Spinal cord (tissue), 10 donors: ENCODE data around the gene KIAA0319L. TPM values are rescaled to one million over a fixed set of nuclear protein-coding genes. Genes with fewer than 3 reads are reported as not detected.
A peak's percentile ranks its signal among the peaks of the same experiment; 100 is the strongest.

Source experiments
- DNase-seq, 6 donors: peaks; one replicate each; pipeline versions ENCODE4 v3.0.0 to v3.0.0-alpha.2; 2013 to 2015; ENCODE audit warnings: low spot score in 6 of 6, low read depth in 4 of 6
- H3K27ac ChIP-seq: one replicate; pipeline ENCODE4 v1.5.1; 2013; ENCODE audit warnings: low read depth, low read length, control low read depth
- H3K27me3 ChIP-seq: one replicate; pipeline ENCODE4 v1.6.1; 2013; ENCODE audit warnings: low read length; ENCODE audit not compliant: control insufficient read depth, insufficient read depth
- H3K36me3 ChIP-seq: one replicate; pipeline ENCODE4 v1.6.1; 2013; ENCODE audit warnings: low read length; ENCODE audit not compliant: control insufficient read depth, insufficient read depth
- H3K4me1 ChIP-seq: one replicate; pipeline ENCODE4 v1.6.1; 2013; ENCODE audit warnings: low read length; ENCODE audit not compliant: control insufficient read depth, insufficient read depth
- H3K4me3 ChIP-seq: one replicate; pipeline ENCODE4 v1.5.1; 2013; ENCODE audit warnings: low read depth, low read length, control low read depth
- H3K9me3 ChIP-seq: one replicate; pipeline ENCODE4 v1.6.1; 2013; ENCODE audit warnings: low read length; ENCODE audit not compliant: control insufficient read depth, insufficient read depth
- WGBS: methylation state at CpG from one replicate; pipeline ENCODE4 v1.1.5; 2013; ENCODE audit warnings: missing lambda C conversion rate; ENCODE audit not compliant: insufficient coverage; 5-methylcytosine and 5-hydroxymethylcytosine counted together
- polyA plus RNA-seq, 2 donors: library from polyadenylated mRNA; unstranded; fragments of 120-200 nt; gene quantifications; one replicate each; pipeline ENCODE4 v1.2.1, GENCODE V29; 2013; ENCODE audit not compliant: insufficient read length in 2 of 2
- total RNA-seq, 2 donors: library from RNA; depleted of rRNA in 1 of 2; stranded (reverse); fragments of 120-200 nt in 1 of 2; fragments of >200 nt in 1 of 2; gene quantifications; one replicate each; pipeline versions ENCODE4 v1.2.3 to v1.2.4, GENCODE V29; 2013 to 2014
- donor health status: healthy.

Gene KIAA0319L
- total and polyA plus RNA-seq, 4 donors: 57.0 to 95.1 (median 64.7) TPM

DNA sequence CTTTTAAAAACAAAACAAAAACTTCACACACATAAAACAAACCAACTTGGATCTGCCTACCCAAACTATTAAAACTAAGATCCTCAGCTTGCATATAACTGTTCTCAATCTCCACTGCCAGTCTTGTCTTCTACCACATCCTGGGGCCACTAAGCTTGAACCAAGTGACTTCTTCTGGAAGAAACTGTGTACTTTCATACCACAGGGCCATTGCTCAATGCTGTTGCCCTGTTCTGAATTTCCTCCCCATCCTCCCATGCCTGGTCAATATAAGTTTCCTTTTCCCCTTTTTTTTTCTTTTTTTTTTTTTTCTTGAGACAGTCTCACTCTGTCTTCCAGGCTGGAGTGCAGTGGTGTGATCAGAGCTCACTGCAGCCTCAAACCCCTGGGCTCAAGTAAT, 109.9 kb downstream of the KIAA0319L start:
- no peak for DNase-seq
- H3K4me1 ChIP-seq: peaks cover 10% of the 10 kb centered on the region
- H3K27me3 ChIP-seq: no peaks in the 10 kb centered on the region
- H3K9me3 ChIP-seq: no peaks in the 10 kb centered on the region
- H3K4me3 ChIP-seq: no peak overlapping the region
- no peak overlapping the region for H3K27ac ChIP-seq
- H3K36me3 ChIP-seq: peaks cover 36% of the 10 kb centered on the region

DNA sequence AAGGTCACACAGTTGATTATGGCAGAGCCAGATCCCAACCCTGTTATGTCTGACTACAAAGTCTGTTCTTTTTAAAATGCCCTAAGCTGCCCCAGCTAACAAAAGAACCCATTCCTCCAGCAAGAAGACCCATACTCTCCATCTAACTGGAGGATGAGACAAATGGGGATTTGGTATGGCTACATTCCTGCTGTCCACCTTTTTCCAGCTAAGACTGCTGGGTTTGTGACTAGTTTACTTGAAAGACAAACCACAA, 112.8 kb downstream of the KIAA0319L start:
- DNase-seq: no peak
- Histone ChIP-seq H3K4me3 (no peak overlapping the region), H3K4me1 (no peaks in the 10 kb centered on the region), H3K27ac (no peak overlapping the region), H3K27me3 (no peaks in the 10 kb centered on the region), H3K36me3 (peaks cover 49% of the 10 kb centered on the region), H3K9me3 (no peaks in the 10 kb centered on the region)

DNA sequence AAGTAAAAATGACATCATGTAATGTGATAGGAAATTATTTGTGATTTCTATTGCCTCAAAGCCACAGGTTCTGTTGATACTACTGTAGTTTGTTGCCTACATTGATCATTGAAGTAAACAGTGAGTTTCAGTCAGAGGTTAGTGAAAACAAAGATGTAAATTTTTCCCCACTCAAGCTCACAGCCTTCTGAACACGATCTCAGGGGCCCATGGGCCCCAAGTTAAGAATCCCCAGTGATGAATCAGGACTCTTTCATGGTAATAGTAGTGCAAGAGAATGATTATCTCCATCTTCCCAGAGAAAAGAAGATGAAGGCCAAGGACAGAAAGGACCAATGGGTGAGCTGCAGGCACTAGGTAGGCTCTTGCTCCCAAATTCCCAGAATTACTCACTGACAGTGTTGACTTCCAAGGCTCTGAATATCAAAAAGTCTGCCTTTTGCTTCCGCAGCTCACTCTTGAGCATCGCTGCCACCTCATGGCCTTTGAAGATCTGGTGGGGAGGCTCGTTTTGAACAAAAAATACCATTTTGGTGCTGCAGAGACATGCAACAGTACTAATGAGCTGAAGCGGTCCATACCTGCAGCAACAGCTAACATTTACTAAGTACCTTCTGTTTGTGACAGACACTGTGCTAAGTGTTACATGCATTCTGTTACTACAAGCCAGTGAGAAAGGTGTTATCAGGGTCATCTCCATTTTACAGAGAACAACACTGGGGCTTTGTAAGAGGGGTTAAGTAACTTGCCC, 113.3 kb downstream of the KIAA0319L start:
- H3K27ac ChIP-seq: no peak overlapping the region
- H3K4me1 ChIP-seq: no peaks in the 10 kb centered on the region
- H3K9me3 ChIP-seq: no peaks in the 10 kb centered on the region
- DNase-seq: peak in 2 of 6 donors; percentile 35 to 60
- WGBS: no CpG with 5 or more reads among the region's 5 CpGs
- H3K27me3 ChIP-seq: no peaks in the 10 kb centered on the region
- peaks cover 51% of the 10 kb centered on the region for H3K36me3 ChIP-seq
- no peak overlapping the region for H3K4me3 ChIP-seq

DNA sequence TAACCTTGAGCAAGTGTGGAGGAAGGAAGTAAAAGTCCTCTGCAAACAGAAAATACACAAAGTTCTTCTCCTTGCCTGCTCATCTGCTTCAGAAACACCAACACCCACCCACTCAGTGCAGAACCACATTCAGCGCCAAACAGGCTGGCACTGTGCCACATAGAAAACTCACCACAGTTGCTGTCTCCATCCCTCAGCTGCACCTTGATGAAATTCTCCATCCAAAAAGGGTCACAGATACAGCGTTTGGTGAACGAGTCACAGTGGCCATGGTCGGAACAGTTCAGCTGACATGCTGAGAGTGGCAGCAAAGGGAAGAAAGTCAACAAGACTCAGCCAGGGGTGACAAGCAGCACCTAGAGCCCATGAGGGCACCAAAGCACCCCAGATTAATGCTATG, 114.5 kb downstream of the KIAA0319L start:
- Histone ChIP-seq H3K4me3 (no peak overlapping the region), H3K36me3 (peaks cover 50% of the 10 kb centered on the region), H3K27ac (no peak overlapping the region)

GRCh38 chr1:35441926-35442579, 115.2 kb downstream of the KIAA0319L start:
- H3K27ac ChIP-seq: no peak overlapping the region
- 89% methylated on average over 7 of the region's 8 CpGs for WGBS

More for the DNA sequence above, 114.5 kb downstream of the KIAA0319L start:
- H3K4me1 ChIP-seq: no peaks in the 10 kb centered on the region
- DNase-seq: no peak
- H3K9me3 ChIP-seq: no peaks in the 10 kb centered on the region
- no peaks in the 10 kb centered on the region for H3K27me3 ChIP-seq
- WGBS: 93% methylated on average over 4 of the region's 4 CpGs

GRCh38 chr1:35439626-35440025, 117.6 kb downstream of the KIAA0319L start:
- H3K36me3 ChIP-seq: peaks cover 66% of the 10 kb centered on the region
- DNase-seq: no peak
- no CpG with 5 or more reads among the region's 1 CpG for WGBS

More at GRCh38 chr1:35441926-35442579, 115.2 kb downstream of the KIAA0319L start:
- H3K36me3 ChIP-seq: peaks cover 51% of the 10 kb centered on the region
- no peaks in the 10 kb centered on the region for H3K4me1 ChIP-seq
- H3K4me3 ChIP-seq: no peak overlapping the region
- DNase-seq: no peak
- H3K9me3 ChIP-seq: no peaks in the 10 kb centered on the region
- no peaks in the 10 kb centered on the region for H3K27me3 ChIP-seq

GRCh38 chr1:35437200-35437599, 120.0 kb downstream of the KIAA0319L start:
- H3K36me3 ChIP-seq: peaks cover 81% of the 10 kb centered on the region

More at GRCh38 chr1:35439626-35440025, 117.6 kb downstream of the KIAA0319L start:
- Histone ChIP-seq H3K27me3 (no peaks in the 10 kb centered on the region), H3K27ac (no peak overlapping the region), H3K9me3 (no peaks in the 10 kb centered on the region), H3K4me1 (no peaks in the 10 kb centered on the region), H3K4me3 (no peak overlapping the region)

GRCh38 chr1:35436078-35436477, 121.1 kb downstream of the KIAA0319L start:
- Histone ChIP-seq H3K36me3 (peaks cover 77% of the 10 kb centered on the region), H3K4me3 (no peak overlapping the region), H3K9me3 (no peaks in the 10 kb centered on the region), H3K27me3 (no peaks in the 10 kb centered on the region), H3K4me1 (peaks cover 9% of the 10 kb centered on the region), H3K27ac (no peak overlapping the region)
- DNase-seq: no peak
- 96% methylated on average over 9 of the region's 10 CpGs for WGBS

More at GRCh38 chr1:35437200-35437599, 120.0 kb downstream of the KIAA0319L start:
- Histone ChIP-seq H3K27ac (no peak overlapping the region), H3K4me1 (peaks cover 6% of the 10 kb centered on the region), H3K9me3 (no peaks in the 10 kb centered on the region), H3K27me3 (no peaks in the 10 kb centered on the region), H3K4me3 (no peak overlapping the region)
- DNase-seq: no peak
- WGBS: 83% methylated on average over 9 of the region's 9 CpGs

DNA sequence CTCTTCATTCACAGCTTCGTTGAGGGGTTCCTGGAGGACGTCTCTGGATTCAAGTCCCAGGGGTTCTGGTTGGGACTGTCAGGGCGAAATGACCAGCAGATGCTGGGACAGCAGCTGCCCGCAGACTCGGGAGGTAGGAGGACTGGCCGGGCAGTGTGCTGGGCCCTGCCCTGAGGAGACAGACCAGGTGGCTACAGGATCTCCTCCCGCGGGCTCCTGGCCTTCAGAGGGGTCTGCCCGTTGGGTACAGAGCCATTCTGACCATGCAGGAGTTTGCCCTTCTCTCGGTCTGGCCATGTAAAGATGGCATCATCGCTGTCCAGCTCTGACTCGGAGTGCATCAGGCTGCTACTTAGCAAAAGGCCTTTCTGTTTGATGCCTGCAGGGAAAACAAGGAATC, 122.5 kb downstream of the KIAA0319L start:
- no peak for DNase-seq
- H3K36me3 ChIP-seq: peaks cover 68% of the 10 kb centered on the region
- WGBS: 96% methylated on average over 12 of the region's 12 CpGs
- H3K27me3 ChIP-seq: no peaks in the 10 kb centered on the region
- no peak overlapping the region for H3K27ac ChIP-seq
- H3K4me1 ChIP-seq: peaks cover 9% of the 10 kb centered on the region
- no peaks in the 10 kb centered on the region for H3K9me3 ChIP-seq
- H3K4me3 ChIP-seq: no peak overlapping the region

DNA sequence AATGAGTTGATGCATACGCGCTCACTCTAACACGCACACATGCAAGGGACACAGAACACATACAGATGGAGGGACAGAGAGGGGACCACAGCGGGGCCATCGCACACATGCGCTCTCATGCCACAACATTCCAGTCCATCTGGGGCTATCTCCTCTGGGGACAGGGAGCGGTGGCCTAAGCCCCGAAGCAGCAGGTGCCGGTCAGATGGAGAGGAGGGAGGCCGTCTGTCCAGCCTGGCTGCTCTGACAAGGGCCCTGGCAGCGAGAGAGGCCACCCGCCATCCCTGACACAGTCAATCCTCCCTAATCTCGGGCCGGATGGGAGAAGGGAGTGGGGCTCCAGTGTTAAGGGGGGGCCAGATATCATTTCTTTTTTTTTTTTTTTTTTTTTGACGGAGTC, 123.5 kb downstream of the KIAA0319L start:
- Histone ChIP-seq H3K9me3 (no peaks in the 10 kb centered on the region), H3K27me3 (no peaks in the 10 kb centered on the region), H3K27ac (no peak overlapping the region), H3K4me3 (no peak overlapping the region), H3K36me3 (peaks cover 65% of the 10 kb centered on the region), H3K4me1 (peaks cover 9% of the 10 kb centered on the region)
- 98% methylated on average over 8 of the region's 15 CpGs for WGBS
- DNase-seq: no peak
